Adipocyte (in vitro differentiated cells): ENCODE data around the gene TMEM221.

Experiments
- DNase-seq: peaks from one replicate; pipeline ENCODE4 v3.0.0-alpha.2; 2015; ENCODE audit warnings: low read depth
- H3K27me3 ChIP-seq: replicated peaks from 2 replicates; pipeline ENCODE4 v1.7.0; 2013; ENCODE audit warnings: mild to moderate bottlenecking, low read length, moderate library complexity; ENCODE audit not compliant: control insufficient read depth, insufficient read depth
- H3K36me3 ChIP-seq: 2 replicates; pipeline ENCODE4 v1.7.0; 2013; ENCODE audit warnings: low read length, mild to moderate bottlenecking, moderate library complexity; ENCODE audit not compliant: control insufficient read depth, insufficient read depth, severe bottlenecking
- H3K4me1 ChIP-seq: 2 replicates; pipeline ENCODE4 v1.7.0; 2013; ENCODE audit warnings: mild to moderate bottlenecking, low read length, moderate library complexity; ENCODE audit not compliant: control insufficient read depth, insufficient read depth
- H3K4me3 ChIP-seq: 2 replicates; pipeline ENCODE4 v1.7.0; 2013; ENCODE audit warnings: mild to moderate bottlenecking, low read length, moderate library complexity
- H3K9ac ChIP-seq: 2 replicates; pipeline ENCODE4 v1.7.0; 2013; ENCODE audit warnings: mild to moderate bottlenecking, low read length, moderate library complexity
- H3K9me3 ChIP-seq: 2 replicates; pipeline ENCODE4 v1.7.0; 2013; ENCODE audit warnings: mild to moderate bottlenecking, low read length, moderate library complexity; ENCODE audit not compliant: control insufficient read depth

TMEM221 gene

DNA sequence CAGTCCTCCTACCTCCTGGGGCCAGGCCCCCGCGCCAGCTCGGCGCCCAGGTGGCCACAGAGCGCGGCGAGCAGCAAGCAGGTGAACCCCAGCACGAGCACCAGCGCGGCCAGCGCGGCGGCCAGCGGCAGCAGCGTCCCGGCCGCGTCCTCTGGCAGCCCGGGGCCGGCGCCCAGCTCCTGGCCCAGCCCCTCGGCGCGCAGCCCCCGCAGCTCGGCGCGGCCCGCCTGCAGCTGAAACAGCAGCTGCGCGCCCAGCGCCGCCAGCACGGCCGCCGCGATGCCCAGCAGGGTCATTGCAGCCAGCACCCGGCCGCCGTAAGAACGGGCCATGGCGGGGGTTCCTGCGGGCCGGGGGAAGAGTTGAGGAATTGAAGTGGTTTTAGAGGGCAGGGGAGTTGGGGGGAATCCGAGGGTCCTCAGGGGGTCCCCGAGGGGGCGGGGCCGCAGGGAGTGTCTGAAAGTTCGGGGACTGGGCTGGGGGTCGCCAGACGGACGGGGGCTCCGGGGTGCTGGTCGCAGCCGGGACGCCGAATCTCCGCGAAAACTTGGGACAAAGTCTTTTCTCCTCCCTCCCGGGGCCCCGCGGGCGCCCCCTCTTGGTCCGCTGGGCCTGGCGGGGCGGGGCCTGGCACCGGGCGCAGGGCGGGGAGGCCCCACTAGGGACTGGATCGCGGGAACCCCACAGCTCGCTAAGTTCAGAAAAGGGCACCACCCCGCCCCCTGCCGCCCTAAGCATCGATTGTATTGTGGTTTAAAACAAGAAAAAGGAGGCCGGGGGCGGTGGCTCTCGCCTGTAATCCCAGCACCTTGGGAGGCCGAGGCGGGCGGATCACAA is at the start of gene TMEM221:
TMEM221 (minus strand) TSS at position 538 of the 837 bp plus-strand sequence; CDS start at position 332, 206 bp downstream.
- Histone ChIP-seq H3K36me3 (no peaks in the 10 kb centered on the region), H3K27me3 (peaks cover 7% of the 10 kb centered on the region), H3K9ac (no peak within 1 kb of the TSS), H3K4me3 (no peak within 1 kb of the TSS), H3K9me3 (no peaks in the 10 kb centered on the region), H3K4me1 (no peaks in the 10 kb centered on the region)
- DNase-seq, result peak; percentile 78

DNA sequence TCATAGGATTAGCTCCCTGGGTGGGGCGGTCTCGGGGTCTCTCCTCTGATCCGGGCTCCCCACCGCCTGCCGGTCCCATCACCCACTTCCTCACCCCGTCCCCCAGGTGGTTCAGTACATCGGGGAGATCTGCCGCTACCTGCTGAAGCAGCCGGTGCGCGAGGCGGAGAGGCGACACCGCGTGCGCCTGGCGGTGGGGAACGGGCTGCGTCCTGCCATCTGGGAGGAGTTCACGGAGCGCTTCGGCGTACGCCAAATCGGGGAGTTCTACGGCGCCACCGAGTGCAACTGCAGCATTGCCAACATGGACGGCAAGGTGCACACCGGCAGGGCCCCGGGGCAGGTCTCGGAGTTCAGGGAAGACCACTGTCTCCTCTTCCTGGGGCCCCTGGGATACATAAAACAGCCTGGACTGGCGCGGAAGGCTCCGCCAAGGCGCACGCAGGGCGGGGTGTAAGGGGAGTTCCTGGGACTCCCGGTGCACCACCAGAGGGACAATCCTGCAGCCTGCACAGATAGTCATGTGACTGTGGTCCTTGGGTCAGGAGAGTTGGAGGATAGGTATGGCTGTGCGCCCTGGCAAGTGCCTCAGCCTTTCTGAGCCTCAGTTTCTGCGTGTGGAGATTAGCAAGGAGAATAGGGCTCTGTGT is 48.8 kb upstream of the TMEM221 start:
- no peaks in the 10 kb centered on the region for H3K9me3 ChIP-seq
- no peak overlapping the region for H3K9ac ChIP-seq
- H3K27me3 ChIP-seq, result no peaks in the 10 kb centered on the region
- peaks cover 16% of the 10 kb centered on the region for H3K4me1 ChIP-seq
- DNase-seq, result no peak
- H3K4me3 ChIP-seq, result no peak overlapping the region
- H3K36me3 ChIP-seq, result peaks cover 31% of the 10 kb centered on the region

DNA sequence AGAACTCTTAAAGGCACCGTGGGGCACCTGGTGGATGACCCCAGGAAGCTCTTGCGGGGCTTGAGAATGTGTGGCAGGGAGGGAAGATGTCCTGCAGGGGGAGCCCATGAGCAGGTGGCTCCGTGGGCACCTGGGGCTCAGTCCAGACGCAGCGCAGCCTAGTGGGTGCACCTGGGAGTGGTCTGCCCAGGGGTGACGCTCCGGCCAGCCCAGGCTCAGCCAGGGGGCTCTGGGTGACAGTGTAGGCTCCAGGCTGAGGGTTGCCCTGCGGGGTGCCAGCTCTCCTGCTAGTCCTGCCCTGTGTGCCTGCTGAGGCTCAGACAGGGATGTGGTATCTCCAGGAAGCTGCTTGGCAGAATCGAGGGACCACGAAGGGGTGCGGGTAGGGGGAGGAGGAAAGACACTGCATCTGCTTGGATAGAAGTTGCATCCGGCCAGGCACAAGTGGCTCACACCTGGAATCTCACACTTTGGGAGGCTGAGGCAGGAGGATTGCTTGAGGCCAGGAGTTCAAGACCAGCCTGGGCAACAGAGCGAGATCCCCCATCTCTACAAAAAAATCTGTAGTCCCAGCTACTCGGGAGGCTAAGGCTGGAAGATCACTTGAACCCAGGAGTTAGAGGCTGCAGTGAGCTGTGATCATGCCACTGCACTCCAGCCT is 48.0 kb upstream of the TMEM221 start:
- no peaks in the 10 kb centered on the region for H3K9me3 ChIP-seq
- H3K9ac ChIP-seq, result no peak overlapping the region
- no peaks in the 10 kb centered on the region for H3K27me3 ChIP-seq
- peaks cover 17% of the 10 kb centered on the region for H3K4me1 ChIP-seq
- DNase-seq, result peak; percentile 78
- H3K36me3 ChIP-seq, result peaks cover 33% of the 10 kb centered on the region
- H3K4me3 ChIP-seq, result no peak overlapping the region

GRCh38 chr19:17495639-17496296 is 47.3 kb upstream of the TMEM221 start:
- Histone ChIP-seq H3K27me3 (no peaks in the 10 kb centered on the region), H3K9me3 (no peaks in the 10 kb centered on the region), H3K36me3 (peaks cover 31% of the 10 kb centered on the region), H3K4me3 (no peak overlapping the region), H3K9ac (no peak overlapping the region), H3K4me1 (peaks cover 23% of the 10 kb centered on the region)
- no peak for DNase-seq

DNA sequence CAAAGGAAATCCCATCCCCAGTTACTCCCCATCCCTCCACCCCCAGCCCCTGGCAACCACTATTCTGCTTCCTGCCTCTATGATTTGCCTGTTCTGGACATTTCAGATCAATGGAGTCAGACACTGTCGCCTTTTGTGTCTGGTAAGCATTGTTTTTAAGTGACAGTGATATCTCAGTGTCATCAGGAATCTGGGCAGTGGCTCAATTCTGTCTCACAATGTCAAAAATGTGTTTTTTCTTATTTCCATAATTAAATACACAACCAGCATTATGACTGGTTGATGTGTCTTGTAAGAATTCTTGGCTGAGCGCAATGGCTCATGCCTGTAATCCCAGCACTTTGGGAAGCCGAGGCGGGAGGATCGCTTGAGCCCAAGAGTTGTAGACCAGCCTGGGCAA is 42.8 kb upstream of the TMEM221 start:
- H3K9ac ChIP-seq, result no peak overlapping the region
- H3K9me3 ChIP-seq, result no peaks in the 10 kb centered on the region
- DNase-seq, result no peak
- peaks cover 12% of the 10 kb centered on the region for H3K4me1 ChIP-seq
- no peaks in the 10 kb centered on the region for H3K27me3 ChIP-seq
- H3K36me3 ChIP-seq, result peaks cover 43% of the 10 kb centered on the region
- H3K4me3 ChIP-seq, result no peak overlapping the region

- Histone ChIP-seq H3K4me1 (peaks cover 9% of the 10 kb centered on the region), H3K36me3 (peaks cover 41% of the 10 kb centered on the region), H3K27me3 (no peaks in the 10 kb centered on the region), H3K4me3 (no peak overlapping the region), H3K9ac (no peak overlapping the region), H3K9me3 (no peaks in the 10 kb centered on the region)
- no peak for DNase-seq
Observed at GRCh38 chr19:17490411-17490810, 41.9 kb upstream of the TMEM221 start.

- peaks cover 9% of the 10 kb centered on the region for H3K4me1 ChIP-seq
- H3K4me3 ChIP-seq, result no peak overlapping the region
- peaks cover 42% of the 10 kb centered on the region for H3K36me3 ChIP-seq
- DNase-seq, result no peak
- H3K27me3 ChIP-seq, result no peaks in the 10 kb centered on the region
- no peak overlapping the region for H3K9ac ChIP-seq
- H3K9me3 ChIP-seq, result no peaks in the 10 kb centered on the region
Observed at GRCh38 chr19:17489392-17490030, 41.0 kb upstream of the TMEM221 start.

DNA sequence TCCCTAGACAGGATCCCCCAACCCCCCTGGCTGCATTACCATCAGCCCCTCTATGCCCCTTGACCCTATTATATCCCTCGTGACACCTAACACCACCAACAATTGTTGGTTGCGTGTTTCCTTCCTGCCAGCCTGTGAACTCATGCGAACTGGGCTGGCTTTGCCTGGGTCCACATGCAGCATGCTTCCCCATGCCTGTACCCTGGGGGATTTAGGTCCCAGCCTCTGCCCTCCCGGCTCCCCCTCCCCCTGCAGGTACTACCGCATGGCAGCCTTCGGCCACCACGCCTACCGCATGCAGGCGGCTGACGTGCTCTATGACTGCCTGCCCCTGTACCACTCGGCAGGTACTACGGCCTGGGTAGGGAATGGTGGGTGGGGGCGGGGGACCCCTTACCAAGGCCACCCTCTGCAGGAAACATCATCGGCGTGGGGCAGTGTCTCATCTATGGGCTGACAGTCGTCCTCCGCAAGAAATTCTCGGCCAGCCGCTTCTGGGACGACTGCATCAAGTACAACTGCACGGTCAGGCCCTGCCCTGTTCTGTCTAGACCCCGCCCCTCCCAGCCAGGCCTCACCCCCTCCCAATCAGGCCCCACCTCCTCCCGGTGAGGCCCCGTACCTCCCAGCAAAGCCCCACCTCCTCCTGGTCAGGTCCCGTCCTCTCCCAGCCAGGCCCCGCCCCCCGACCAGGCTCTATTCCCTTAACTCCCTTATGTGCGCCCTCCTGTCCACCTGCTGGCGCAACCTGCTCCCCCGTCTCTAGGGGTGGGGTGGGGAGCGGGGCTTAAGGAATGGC is 40.3 kb upstream of the TMEM221 start:
- Histone ChIP-seq H3K27me3 (no peaks in the 10 kb centered on the region), H3K4me1 (peaks cover 9% of the 10 kb centered on the region), H3K36me3 (peaks cover 49% of the 10 kb centered on the region), H3K4me3 (no peak overlapping the region), H3K9me3 (no peaks in the 10 kb centered on the region), H3K9ac (no peak overlapping the region)
- peak; percentile 35 for DNase-seq

DNA sequence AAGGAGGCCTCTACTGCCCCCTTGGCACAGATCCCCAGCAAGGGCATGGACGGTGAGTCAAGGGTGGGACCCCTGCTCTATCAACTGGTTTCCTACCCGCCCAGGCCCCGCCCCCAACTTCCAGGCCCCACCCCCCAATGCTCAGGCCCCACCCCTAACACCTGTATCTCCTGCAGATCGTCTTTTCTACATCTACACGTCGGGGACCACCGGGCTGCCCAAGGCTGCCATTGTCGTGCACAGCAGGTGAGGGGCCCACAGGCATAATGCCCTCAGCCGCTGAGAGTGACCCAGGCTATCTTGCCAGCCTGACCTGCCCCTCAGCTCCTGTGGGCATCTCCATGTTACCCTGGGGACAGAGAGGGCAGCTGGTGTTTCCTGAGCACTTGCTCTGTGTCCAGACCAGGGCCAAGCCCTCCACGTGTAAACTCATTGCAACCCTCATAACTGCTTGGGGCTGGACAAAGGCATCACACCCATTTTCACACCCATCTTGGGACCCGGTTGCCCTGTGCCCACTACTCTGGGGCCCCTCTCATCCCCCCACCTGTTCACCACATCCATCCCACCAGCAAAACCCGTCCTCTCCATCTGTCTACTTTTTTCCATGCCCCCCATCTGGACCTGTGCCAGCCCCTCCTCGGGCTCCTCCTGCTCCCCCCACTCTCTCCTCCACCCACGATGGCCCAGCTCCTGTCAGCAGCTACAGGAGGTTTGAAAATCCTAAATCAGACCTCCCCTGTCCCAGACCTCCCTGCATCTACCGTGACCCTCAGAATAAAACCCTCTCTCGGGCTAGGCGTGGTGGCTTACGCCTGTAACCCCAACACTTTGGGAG is 39.0 kb upstream of the TMEM221 start:
- no peak overlapping the region for H3K9ac ChIP-seq
- DNase-seq, result no peak
- H3K36me3 ChIP-seq, result peaks cover 56% of the 10 kb centered on the region
- H3K4me1 ChIP-seq, result peaks cover 9% of the 10 kb centered on the region
- H3K9me3 ChIP-seq, result no peaks in the 10 kb centered on the region
- no peaks in the 10 kb centered on the region for H3K27me3 ChIP-seq
- H3K4me3 ChIP-seq, result no peak overlapping the region
